HG03159 (cell line): ENCODE data around the gene IGFBP7.
"Not testable (repeated sequence)": the region's sequence is repeated elsewhere in the genome, so short reads cannot be mapped to it uniquely, and the experiment has no call there.

Experiments used
- ATAC-seq: cut with Tn5 transposase; IDR thresholded peaks from one replicate; pipeline ENCODE4 v1.9.1; 2021; ENCODE audit warnings: mild to moderate bottlenecking, moderate library complexity; ENCODE audit not compliant: unreplicated experiment

Gene IGFBP7

DNA sequence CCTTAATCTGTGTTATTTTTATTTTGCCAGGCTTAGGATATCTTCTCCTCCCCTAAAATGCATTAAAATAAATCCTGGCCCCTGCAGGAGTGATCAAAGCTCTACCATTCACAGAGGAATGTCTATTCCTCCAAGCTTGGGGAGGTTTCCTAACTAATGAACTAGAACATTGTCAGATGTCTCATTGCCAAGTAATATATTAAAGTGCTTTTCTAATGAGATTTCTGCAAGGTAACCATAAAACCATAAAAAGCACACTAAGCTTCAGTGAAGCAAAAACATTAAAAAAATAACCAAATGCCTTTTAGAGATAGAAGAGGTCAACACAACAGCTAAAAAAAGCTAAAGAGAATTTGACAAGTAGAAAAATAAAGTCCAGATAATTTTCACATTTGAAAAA, 34.8 kb downstream of the IGFBP7 start:
- ATAC-seq, result no peak

DNA sequence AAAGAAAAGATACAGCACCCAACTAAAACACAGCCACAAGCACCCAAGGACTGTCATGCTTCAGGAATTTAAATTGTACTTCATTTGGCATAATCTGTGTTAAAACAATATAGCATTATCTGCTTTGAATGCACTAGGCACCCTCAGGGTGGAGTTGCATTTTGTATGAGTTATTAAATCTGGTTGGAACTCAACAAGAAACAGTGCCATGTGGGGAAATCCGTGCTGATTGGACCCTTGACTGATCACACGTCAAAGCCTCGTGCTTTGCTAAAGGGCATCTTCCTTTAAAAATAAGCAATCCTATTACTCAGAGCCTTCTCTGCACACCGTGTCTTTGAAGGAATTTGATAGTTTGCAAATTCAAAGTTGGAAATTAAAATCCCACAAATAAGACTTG, 35.4 kb downstream of the IGFBP7 start:
- ATAC-seq, result no peak

DNA sequence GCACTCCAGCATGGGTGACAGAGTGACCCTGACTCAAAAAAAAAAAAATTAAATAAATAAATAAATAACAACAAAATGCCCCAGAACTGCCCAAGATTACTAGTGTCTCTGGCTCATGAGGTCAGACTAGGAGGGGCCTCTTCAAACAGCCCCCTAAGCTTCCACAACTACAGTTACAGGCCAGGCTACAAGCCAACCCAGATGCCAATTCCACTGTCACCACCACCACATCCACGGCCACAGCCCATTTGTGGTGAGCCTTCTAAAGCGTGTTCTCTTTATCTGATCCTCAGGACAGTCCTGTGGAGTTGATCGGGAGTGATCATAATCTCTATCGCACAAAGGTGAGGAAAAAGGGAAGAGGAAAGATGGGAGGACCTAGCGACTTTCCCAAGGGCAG, 36.6 kb downstream of the IGFBP7 start:
- no peak for ATAC-seq

DNA sequence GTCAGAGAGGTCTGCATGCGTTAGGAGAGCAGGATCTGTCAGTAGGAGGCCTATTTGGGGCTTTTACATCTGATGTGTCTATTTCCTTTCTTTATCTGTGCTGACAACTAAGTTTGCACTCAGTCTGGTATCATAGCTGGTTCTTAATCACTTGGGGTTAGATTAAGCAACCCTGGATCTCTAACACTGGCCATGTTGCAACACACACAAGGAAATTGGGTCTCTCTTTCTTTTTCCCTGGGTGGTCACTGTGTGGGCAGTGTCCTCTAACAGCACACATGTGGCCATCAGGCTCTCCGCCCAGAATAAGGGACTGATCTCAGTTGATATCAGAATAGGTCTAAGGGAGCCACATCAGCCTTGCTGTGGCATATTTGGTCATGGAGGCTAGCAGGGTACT, 38.9 kb downstream of the IGFBP7 start:
- ATAC-seq, result no peak

DNA sequence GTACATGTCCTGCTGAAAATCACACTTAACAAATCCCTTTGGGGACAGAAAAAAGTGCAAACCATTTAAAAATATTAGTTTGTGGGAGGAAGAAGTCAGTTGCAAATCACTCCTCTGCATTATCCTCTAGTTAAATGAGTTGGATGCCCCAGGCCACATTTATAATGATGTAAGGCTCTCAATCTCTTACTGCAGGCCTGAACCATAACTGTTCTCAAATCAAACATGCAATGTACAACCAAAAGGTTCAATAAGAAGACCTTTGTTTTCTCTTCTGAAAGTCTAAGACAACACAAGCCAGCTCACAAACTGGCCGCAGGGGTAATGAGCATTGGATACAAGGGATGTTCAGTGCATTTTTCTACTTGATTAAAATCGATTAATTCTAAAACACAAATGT, 39.7 kb downstream of the IGFBP7 start:
- no peak for ATAC-seq

DNA sequence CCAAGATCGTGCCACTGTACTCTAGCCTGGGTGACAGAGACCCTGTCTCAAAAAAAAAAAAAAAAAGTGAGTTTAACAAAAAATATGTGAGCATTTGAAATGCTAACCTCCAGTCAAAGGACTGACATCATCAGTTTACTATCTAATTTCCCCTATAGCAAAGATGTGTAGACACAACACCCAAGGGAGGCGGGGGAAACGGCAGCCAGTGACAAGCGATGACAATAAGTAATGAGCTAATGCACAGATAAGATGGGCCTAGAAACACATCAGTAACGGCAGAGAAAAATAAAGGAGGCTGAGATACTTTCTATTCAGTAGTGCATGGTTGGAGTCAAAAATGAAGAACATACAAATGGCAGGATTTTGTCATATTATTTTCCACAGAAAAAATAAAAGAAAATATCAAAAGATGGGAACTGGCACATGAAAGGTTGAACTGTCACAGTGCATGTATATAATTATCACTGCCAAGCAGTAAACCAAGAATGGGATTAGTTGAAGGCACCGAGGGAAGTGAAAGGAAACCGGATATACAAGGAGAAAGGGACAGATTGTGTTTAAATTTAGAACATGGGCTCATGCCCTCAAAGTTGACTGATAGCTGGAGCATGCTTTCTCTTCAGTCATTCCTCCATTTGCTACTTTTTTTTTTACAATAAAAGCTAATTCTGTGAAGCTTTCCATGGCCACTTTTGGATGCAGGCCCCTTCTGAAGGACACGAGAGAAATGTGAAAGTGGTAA, 41.8 kb downstream of the IGFBP7 start:
- no peak for ATAC-seq

DNA sequence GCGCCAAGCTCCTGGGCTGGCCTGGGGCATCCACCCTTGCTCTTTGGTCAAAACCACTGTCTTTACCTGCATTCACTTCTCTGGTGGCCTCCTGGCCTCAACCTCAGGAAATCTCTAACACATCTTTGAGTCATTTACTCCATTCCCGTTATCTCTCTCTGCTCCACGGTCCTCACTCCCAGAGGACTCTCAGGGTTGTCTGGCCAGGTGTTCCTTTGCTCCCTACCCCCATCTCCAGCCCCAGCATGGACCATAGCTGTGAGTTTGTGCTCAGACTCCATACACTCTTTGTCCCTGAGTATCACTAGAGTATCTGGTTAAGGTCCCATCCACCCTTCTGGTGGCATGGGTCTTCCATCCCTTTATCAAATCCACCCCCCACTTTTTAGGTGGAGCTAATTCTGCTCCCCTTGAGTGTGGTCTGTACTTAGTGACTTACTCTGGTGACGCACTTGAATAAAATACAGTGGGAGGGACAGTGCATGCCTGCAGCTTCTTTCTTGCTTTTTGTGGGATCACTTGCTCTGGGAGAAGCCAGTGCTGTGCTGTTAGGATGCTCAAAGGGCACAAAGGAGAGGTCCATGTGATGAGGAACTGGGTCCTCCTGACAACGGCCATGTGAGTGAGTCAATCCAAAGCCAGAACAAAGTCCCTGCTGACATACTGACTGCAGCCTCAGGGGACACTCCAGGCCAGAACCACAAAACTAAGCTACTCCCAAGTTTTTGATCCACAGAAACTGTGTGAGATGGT, 44.3 kb downstream of the IGFBP7 start:
- ATAC-seq, result no peak

DNA sequence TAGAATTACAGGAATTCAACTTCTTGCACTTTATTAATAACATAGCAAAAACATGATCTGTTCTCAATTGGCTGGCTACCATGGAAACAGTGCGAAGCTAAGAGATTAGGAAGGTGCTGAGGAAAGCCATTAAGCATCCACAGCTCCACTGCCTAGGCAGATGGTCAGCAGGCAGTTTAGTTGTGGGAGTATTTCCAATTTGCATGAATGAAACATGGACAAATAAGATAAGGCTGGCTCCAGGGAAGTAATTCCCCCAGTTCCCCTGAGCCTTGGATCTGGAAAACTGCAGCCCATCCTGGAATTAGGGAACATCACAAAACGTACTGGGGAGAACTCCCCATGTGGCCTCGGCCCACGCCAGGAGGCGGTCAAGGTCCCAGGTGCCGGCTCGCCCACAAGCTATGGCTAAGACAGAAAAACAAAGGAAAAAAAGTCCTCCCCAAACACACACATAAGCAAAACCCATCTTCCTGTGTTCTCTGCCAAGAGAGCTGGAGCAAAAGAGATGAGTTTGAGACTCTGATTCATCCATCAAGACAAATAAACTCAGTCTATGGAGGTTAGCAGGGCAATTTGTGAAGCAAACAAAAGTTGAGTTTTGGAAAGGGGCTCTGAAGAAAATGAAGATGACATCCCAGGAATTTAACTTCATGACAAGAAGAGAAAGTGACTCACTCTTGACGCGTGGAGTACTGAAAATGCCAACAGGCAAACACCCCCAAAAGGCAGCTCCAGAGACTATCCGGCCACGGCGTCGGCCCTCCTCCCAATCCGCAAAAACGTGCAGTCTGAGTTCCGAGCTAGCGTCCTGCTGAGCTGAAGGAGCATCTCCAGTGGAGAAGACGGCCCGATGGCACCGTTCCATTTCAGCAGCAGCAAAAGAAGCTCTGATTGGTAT, 45.1 kb downstream of the IGFBP7 start:
- no peak for ATAC-seq

DNA sequence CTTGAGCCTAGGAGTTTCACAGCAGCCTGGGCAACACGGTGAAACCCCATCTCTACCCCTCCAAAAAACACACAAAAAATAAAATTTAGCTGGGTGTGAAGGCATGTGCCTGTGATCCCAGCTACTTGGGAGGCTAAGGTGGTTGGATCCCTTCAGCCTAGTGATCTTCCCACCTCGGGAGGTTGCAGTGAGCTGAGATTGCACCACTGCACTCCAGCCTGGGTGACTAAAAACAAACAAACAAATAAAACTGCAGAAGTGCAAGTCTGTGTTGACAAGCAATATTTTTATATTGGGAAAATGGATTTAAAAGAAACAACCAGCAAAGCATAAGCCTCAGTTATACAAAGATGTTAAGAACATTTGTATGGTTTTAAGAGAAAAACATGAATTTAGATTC, 46.1 kb downstream of the IGFBP7 start:
- ATAC-seq, result no peak

DNA sequence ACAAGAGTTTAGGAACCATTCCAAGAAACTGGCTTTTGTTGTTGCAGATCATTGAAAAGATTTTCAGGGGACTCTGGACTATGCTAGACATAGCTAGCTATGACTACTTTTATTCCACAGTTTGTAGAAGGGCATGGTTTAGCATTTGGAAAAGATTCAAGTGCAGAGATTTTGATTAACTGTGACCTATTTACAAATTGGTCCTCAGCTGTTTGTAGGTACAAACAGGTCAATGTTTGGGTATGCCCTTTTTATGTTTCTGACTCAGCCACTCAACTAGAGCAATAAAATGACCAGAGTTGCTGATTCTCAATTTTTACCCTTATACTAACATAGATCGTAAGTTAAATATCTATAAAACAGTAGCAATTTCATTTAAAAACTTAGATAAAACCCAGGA, 46.7 kb downstream of the IGFBP7 start:
- no peak for ATAC-seq

DNA sequence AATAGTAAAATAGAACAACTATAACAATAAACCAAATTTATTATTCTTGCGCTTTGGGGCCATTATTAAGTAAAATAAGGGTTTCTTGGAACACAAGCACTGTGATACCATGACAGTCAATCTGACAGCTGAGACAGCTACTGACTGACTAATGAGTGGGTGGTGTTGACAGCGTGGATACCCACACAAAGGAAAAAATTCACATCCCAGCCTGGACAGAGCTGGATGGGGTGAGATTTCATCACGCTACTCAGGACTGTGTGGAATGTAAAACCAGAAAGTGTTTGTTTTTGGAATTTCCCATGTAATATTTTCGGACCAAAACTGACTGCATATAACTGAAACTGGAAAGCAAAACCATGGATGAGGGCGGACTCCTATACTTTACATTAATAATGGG, 48.8 kb downstream of the IGFBP7 start:
- ATAC-seq, result no peak

DNA sequence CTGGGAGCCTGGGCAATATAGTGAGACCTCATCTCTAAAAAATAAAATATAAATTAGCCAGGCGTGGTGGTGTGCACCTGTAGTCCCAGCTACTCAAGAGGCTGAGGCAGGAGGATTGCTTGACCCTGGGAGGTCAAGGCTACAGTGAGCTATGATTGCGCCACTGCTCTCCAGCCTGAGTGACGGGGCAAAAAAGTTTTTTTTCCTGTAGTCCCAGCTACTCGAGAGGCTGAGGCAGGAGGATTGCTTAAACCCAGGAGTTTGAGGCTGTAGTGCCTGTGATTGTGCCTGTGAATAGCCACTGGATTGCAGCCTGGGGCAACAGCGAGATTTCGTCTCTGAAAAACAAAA, 49.5 kb downstream of the IGFBP7 start:
- not testable (repeated sequence) for ATAC-seq

DNA sequence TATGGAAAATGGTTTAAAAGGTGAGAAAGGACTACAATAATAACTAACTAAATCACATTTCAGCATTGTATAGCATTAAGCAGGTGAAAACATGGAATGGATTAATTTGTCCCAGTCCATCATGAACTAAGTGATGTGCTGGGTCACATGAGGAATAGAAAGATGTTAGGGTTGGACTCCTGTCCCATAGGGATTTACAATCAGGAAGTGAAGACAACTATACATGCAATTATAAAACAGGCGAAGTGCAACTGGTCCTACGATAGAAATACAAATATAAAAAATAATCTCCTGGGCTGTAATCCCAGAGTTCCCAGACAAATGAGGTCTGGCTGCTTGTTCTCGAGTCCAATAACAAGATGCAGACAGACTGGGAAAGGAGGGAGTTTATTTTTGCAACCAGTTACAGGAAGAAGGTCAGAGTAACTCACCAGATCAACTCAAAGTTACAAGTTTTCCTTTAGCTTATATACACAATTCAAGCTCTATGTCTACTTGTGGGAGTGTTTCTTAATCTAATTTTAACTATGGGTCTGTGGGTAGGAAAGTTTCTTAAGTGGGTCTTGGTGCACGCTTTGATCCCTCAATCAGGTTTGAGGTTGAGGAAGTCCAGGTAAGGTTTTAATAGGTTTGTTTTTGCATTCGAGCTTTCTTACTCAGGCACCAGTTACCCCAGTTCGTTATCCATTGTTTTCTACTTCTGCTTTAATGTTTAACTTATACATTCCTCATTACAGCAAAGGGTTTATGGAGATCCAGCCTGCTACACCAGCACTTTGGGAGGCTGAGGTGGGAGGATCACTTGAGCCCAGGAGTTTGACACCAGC, 50.1 kb downstream of the IGFBP7 start:
- ATAC-seq, result no peak

DNA sequence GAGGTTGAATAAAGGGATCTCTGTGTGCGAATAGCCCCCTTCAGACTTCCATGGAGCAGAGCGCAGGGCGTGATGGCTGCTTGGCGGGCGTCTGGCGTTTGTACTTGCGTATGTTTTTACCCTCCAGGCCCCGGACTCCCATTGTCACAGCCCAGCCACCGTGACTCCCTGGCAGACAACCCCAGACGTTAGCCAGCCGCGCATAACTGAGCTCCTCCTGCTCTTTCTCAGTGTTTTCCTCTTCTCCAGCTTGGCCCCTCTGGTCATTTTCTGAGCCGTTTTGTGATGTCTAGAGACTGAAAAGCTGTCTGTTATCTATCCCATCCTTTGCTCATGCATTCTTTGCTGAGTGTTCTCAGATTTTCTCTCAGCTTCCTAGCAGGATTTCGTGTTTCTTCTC, 54.3 kb downstream of the IGFBP7 start:
- no peak for ATAC-seq

DNA sequence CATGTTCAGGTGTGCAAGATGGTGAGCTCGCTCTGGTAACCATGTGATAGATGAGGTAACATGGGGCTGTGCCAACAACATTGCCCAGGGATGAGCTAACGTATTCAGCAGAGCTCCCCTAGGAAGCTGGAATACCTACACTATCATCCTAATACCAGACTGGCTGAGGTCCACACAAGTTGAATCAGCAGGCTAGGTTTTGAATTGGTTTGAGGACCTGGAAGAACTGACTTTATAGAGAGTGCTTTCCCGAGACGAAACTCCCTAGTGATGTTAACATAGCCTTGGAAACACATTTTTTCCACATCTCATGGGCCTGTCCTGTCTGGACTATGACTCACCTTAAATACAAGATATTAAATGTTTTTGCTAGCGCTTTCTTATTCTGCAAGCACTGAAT, 56.7 kb downstream of the IGFBP7 start:
- ATAC-seq, result no peak

DNA sequence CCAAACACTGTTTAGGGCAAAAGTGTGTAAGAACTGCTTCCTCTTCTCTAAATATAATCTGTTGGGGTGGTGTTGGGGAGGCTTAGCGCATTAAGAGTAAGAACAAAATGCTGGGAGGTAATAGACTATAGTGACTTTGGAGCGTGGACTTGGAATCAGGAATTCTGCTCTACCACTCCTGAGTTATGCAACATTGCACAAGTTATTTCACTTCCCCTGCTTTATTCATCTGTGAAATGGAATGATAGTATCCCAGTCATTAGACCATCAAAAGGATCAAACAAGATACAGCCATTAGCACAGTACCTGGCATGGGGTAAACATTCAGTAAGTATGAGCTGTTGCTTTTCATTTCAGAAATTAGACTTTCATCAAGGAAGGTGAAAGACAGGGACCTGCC, 58.7 kb downstream of the IGFBP7 start:
- ATAC-seq, result no peak

DNA sequence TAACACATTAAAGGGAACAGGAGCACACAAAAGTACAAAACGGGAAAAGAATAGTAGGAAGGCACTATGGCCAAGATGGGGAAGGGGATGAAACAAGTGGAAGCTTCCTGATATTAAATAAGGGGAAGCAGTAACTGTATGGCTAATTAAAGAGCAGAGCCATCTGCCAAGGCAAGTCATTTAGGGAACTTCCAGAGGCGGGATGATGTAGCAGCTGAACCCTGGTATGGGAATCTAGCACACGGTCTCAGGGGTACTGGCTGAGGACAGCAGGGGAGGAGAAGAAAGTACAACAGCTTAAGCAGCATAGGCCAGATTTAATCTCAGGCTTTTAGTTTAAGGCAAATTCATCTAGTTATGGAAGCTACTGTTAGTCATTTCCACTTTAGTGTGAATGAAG, 59.1 kb downstream of the IGFBP7 start:
- no peak for ATAC-seq

DNA sequence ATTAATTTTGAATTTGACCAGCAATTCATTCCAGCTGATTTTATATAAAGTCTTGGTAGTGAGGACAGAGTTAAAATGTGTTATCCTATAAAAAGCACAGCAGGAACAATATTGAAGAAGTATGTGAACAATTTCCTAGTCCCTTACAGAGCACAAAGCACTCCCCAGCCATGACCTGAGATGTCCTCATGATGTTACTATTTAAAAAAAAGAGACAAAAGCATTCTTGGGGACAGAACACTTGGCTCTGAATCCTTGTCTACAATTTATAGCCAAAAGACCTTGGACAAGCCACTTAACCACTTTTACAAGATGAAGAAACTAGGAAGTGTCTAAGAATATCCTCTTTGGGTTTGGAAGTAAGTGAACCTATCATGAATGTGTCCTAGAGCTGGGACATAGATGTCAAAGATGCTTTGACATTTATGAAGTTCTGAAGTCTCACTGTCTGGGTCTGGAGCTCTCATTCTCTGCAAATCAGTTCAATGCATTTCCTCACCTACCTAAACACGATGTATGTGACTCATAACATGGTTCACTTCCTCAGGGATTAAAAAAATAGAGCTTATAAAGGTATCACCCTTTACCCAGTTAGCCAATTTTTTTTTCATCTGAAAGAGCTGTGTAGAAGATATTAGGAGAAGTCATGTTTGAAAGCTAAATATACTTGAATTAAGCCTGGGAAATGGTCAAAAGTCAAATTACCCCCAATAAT, 61.4 kb downstream of the IGFBP7 start:
- no peak for ATAC-seq

DNA sequence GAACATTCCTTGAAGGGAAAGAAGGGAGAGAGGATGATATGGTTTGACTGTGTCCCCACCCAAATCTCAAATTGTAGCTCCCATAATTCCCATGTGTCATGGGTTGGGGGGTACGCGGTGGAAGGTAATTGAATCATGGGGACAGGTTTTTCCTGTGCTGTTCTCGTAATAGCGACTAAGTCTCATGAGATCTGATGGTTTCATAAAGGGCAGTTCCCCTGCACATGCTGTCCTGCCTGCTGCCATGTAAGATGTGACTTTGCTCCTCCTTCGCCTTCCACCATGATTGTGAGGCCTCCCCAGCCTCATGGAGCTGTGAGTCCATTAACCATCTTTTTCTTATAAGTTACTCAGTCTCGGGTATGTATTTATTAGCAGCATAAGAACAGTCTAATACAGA, 63.1 kb downstream of the IGFBP7 start:
- not testable (repeated sequence) for ATAC-seq

DNA sequence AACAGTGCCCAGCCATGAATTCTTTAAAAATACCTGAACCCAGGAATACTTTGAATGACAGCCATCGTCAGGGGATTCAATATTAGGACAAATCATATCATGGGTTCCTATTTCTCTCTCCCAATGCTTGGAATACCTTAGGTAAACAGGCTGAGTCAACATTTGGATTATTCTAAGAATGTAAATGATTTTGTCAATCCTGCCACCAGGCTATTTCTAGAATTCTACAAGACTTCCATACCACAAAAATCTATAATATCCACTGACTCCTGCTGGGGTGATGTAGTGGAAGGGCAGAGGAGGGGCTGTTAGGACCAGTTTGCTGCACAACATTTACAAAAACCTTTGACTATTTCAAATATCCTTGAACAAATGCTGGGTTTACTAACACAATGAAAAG, 65.2 kb downstream of the IGFBP7 start:
- no peak for ATAC-seq
